Calu3 (cell line): ENCODE data around the gene BST1. TPM values are rescaled to one million over a fixed set of nuclear protein-coding genes. Genes with fewer than 3 reads are reported as not detected.
A peak's percentile ranks its signal among the peaks of the same experiment; 100 is the strongest.

Experiments
- BruUV-seq: library from RNA; stranded (reverse); fragments of 400-500 nt; replicated peaks from 2 replicates; lab custom pipeline; 2021; lab: Mats Ljungman, UMichigan
- CTCF ChIA-PET: fragments of 300-600 bp; sonication (Branson Sonifier 250); formaldehyde crosslinking; loops from one replicate; lab custom pipeline; 2022; ENCODE audit warnings: antibody characterized with exemption; lab: Charles Lee
- DNase-seq: peaks from one replicate; pipeline ENCODE4 v3.0.0; 2022
- H3K27ac Mint-ChIP-seq: one replicate; pipeline ENCODE4 v1.8.0; 2022; ENCODE audit warnings: mixed read lengths; ENCODE audit not compliant: unreplicated experiment
- H3K27me3 Mint-ChIP-seq: one replicate; pipeline ENCODE4 v1.8.0; 2022; ENCODE audit warnings: mixed read lengths; ENCODE audit not compliant: unreplicated experiment
- H3K36me3 Mint-ChIP-seq: one replicate; pipeline ENCODE4 v1.8.0; 2022; ENCODE audit warnings: mild to moderate bottlenecking, moderate library complexity, mixed read lengths; ENCODE audit not compliant: insufficient read depth, unreplicated experiment
- H3K4me1 Mint-ChIP-seq: one replicate; pipeline ENCODE4 v1.8.0; 2022; ENCODE audit warnings: mild to moderate bottlenecking, low read depth, mixed read lengths; ENCODE audit not compliant: unreplicated experiment
- H3K4me3 Mint-ChIP-seq: one replicate; pipeline ENCODE4 v1.8.0; 2022; ENCODE audit warnings: mild to moderate bottlenecking, low read depth, moderate library complexity, mixed read lengths; ENCODE audit not compliant: unreplicated experiment
- H3K9me3 Mint-ChIP-seq: one replicate; pipeline ENCODE4 v1.8.0; 2022; ENCODE audit warnings: low read depth, mixed read lengths; ENCODE audit not compliant: unreplicated experiment
- CTCF ChIP-seq: fragments of 200-600 bp; IDR thresholded peaks from one replicate; pipeline ENCODE4 v1.8.0; 2022; ENCODE audit warnings: antibody characterized with exemption; ENCODE audit not compliant: unreplicated experiment
- intact Hi-C: fragments of 100-400 bp; cut with micrococcal nuclease; formaldehyde crosslinking; loops from one replicate; pipeline ENCODE4 v1.10.0; 2022; ENCODE audit not compliant: unreplicated experiment
- total RNA-seq: library from RNA; stranded (reverse); gene quantifications from 2 replicates; pipeline ENCODE4 v1.2.3, GENCODE V29; 2022

Gene BST1
- total RNA-seq, 1 experiment from 2014 or later, result 6.0 TPM

DNA sequence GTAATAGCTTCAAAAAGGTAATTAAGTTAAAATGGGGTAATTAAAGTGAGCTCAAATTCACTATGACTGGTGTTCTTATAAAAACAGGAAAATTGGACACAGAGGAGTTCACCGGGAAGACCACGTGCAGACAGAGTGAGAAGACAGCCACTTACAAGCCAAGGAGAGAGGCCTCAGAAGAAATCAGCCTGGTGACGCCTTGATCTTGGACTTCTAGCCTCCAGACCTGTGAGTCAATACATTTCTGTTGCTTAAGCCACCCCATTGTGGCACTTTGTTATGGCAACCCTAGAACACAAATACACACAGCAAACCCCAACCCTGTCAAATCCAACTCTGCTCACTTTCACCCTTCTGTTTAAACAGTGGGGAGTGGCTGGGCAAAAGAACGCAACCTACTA, 71.2 kb downstream of the BST1 start:
- no peak for TF ChIP-seq CTCF
- CTCF ChIA-PET, result no interaction called here
- Mint-ChIP-seq H3K9me3 (no peaks in the 10 kb centered on the region), H3K27me3 (peaks cover 10% of the 10 kb centered on the region), H3K4me1 (peaks cover 18% of the 10 kb centered on the region), H3K27ac (peak overlapping the region; percentile 24), H3K36me3 (peaks cover 8% of the 10 kb centered on the region), H3K4me3 (no peak overlapping the region)
- intact Hi-C loops, result no loop called here
- no TSS peak for BruUV-seq
- DNase-seq, result peak; percentile 24

GRCh38 chr4:15776871-15777648, 74.2 kb downstream of the BST1 start:
- no TSS peak for BruUV-seq
- H3K9me3 Mint-ChIP-seq, result no peaks in the 10 kb centered on the region
- no peak overlapping the region for H3K4me3 Mint-ChIP-seq
- intact Hi-C loops, result no loop called here
- no peak for TF ChIP-seq CTCF
- CTCF ChIA-PET, result interaction anchor here (0.6 kb wide), 1 partner anchor 102 kb away, joined by 6 read pairs; no protein-coding TSS in a partner anchor
- DNase-seq, result no peak
- peaks cover 9% of the 10 kb centered on the region for H3K36me3 Mint-ChIP-seq
- peaks cover 18% of the 10 kb centered on the region for H3K4me1 Mint-ChIP-seq
- peaks cover 10% of the 10 kb centered on the region for H3K27me3 Mint-ChIP-seq
- no peak overlapping the region for H3K27ac Mint-ChIP-seq

DNA sequence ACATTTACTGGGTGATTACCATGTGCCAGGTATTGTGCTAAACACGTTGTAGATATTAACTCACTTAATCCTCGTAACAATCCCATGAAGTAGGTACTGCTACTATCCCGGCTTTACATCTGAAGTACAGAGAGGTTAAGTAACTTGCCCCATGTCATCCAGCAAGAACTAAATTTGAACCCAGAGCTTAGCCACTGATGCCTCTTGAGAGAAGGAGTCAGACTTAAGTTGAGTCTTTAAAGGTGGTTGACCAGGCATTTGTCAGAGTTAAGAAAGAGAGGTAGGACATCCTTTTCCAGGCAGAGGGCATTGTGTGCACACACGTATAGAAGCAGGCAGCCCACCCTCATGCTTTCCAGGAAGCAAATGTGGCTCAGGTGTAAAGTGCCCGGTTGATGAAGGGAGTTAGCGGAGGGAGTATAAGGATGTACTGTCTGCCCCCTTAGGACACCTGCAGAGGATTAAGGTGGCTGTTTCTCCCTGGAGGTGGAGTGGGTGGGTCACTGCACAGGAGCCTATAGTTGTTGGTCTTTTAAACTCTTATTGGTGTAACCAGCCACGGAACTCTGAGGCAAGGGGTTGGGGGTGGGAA, 74.9 kb downstream of the BST1 start:
- DNase-seq, result no peak
- Mint-ChIP-seq H3K36me3 (peaks cover 9% of the 10 kb centered on the region), H3K27me3 (peaks cover 10% of the 10 kb centered on the region), H3K9me3 (no peaks in the 10 kb centered on the region), H3K4me1 (peaks cover 18% of the 10 kb centered on the region), H3K4me3 (peak overlapping the region; percentile 66), H3K27ac (no peak overlapping the region)
- intact Hi-C loops, result no loop called here
- TF ChIP-seq CTCF, result no peak
- CTCF ChIA-PET, result no interaction called here
- BruUV-seq, result no TSS peak

DNA sequence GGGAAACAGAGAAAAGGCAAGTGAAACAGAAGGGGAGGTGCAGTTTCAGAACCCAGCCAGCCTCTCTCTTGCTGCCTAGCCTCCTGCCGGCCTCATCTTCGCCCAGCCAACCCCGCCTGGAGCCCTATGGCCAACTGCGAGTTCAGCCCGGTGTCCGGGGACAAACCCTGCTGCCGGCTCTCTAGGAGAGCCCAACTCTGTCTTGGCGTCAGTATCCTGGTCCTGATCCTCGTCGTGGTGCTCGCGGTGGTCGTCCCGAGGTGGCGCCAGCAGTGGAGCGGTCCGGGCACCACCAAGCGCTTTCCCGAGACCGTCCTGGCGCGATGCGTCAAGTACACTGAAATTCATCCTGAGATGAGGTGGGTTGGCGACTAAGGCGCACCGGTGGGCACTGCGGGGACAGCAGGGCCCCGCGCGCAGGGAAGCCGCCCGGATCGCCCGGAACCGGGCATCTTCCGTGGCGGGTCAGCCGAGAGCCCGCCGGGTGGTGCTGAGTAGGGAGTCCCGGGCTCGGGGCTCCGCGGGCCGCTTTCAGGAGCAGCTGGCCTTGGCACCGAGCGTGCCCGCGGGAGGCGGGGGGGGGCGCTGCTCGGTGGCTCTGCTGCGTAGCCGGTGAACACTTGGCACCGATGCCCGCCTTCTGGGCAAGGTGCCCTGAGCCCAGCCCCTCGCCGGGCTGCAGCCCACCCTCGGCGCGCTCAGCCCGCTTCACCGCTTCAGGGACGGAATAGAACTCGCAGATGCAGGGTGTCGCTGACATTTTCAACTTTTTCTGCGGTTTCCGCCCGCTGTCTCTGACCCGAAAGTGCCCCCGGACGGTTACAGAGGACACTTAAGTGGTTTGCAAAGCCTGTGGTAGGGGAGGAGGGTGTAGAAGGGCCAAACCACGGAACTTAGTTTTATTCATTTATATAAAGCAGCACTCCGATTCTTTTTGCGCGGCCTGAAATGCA, 75.7 kb downstream of the BST1 start, which contains the start of gene CD38:
Gene CD38, plus strand, starts transcription at position 40 of the 953 bp plus-strand sequence. Its CDS starts 87 bp downstream, at position 127.
- intact Hi-C loops, result no loop called here
- TF ChIP-seq CTCF, result no peak
- H3K36me3 Mint-ChIP-seq, result peaks cover 9% of the 10 kb centered on the region
- H3K4me1 Mint-ChIP-seq, result peaks cover 18% of the 10 kb centered on the region
- peak; percentile 62 for DNase-seq
- H3K27ac Mint-ChIP-seq, result no peak within 1 kb of the TSS
- BruUV-seq, result no TSS peak
- H3K9me3 Mint-ChIP-seq, result no peaks in the 10 kb centered on the region
- CTCF ChIA-PET, result no interaction called here
- peak within 1 kb of the TSS; percentile 66 for H3K4me3 Mint-ChIP-seq
- peaks cover 10% of the 10 kb centered on the region for H3K27me3 Mint-ChIP-seq
